GM23338 (cell line): ENCODE data around the gene ME1. TPM values are rescaled to one million over a fixed set of nuclear protein-coding genes. Genes with fewer than 3 reads are reported as not detected.
A peak's percentile ranks its signal among the peaks of the same experiment; 100 is the strongest.
"Not testable (repeated sequence)": the region's sequence is repeated elsewhere in the genome, so short reads cannot be mapped to it uniquely, and the experiment has no call there.

Experiments
- ATAC-seq: fragments of 200-7000 bp; cut with Tn5 transposase; 3 replicates; pipeline ENCODE4 v1.9.1; 2020
- DNase-seq: peaks from one replicate; pipeline ENCODE4 v3.0.0-alpha.2; 2015; ENCODE audit warnings: low spot score
- H2AFZ ChIP-seq: fragments of 200-600 bp; sonication (generic); 2 replicates; pipeline ENCODE4 v1.8.0; 2016; ENCODE audit warnings: antibody characterized with exemption, mild to moderate bottlenecking, moderate library complexity
- H3F3A ChIP-seq: fragments of 200-600 bp; sonication (generic); replicated peaks from 2 replicates; pipeline ENCODE4 v1.8.0; 2017; ENCODE audit warnings: antibody characterized with exemption, mixed run types, low read depth
- H3K27ac ChIP-seq: fragments of 200-600 bp; sonication (generic); 2 replicates; pipeline ENCODE4 v1.6.1; 2016; ENCODE audit warnings: low read depth
- H3K27me3 ChIP-seq: fragments of 200-600 bp; sonication (generic); 2 replicates; pipeline ENCODE4 v1.8.0; 2016; ENCODE audit warnings: mild to moderate bottlenecking, mixed run types, moderate library complexity; ENCODE audit not compliant: insufficient read depth
- H3K36me3 ChIP-seq: fragments of 200-600 bp; sonication (generic); 2 replicates; pipeline ENCODE4 v1.8.0; 2016; ENCODE audit warnings: mild to moderate bottlenecking; ENCODE audit not compliant: insufficient read depth
- H3K4me1 ChIP-seq: fragments of 200-600 bp; sonication (generic); 2 replicates; pipeline ENCODE4 v1.8.0; 2016; ENCODE audit warnings: mild to moderate bottlenecking, moderate library complexity; ENCODE audit not compliant: insufficient read depth
- H3K4me2 ChIP-seq: fragments of 200-600 bp; sonication (generic); 2 replicates; pipeline ENCODE4 v1.7.1; 2017; ENCODE audit warnings: mixed run types
- H3K4me3 ChIP-seq: fragments of 200-600 bp; sonication (generic); 2 replicates; pipeline ENCODE4 v1.6.1; 2016; ENCODE audit warnings: mixed run types
- H3K79me2 ChIP-seq: fragments of 200-600 bp; sonication (generic); replicated peaks from 2 replicates; pipeline ENCODE4 v1.8.0; 2017; ENCODE audit warnings: mild to moderate bottlenecking; ENCODE audit not compliant: insufficient read depth
- H3K9me2 ChIP-seq: fragments of 200-600 bp; sonication (generic); 2 replicates; pipeline ENCODE4 v1.8.0; 2017; ENCODE audit not compliant: insufficient read depth
- H4K20me1 ChIP-seq: fragments of 200-600 bp; sonication (generic); replicated peaks from 2 replicates; pipeline ENCODE4 v1.8.0; 2017; ENCODE audit warnings: mild to moderate bottlenecking; ENCODE audit not compliant: insufficient read depth
- H3K27ac Mint-ChIP-seq: 2 replicates; pipeline ENCODE4 v1.8.0; 2020; ENCODE audit warnings: inconsistent platforms, mild to moderate bottlenecking, moderate library complexity, mixed read lengths
- H3K27me3 Mint-ChIP-seq: 3 replicates; pipeline ENCODE4 v1.8.0; 2022; ENCODE audit warnings: low read depth, mild to moderate bottlenecking, moderate library complexity, mixed read lengths, inconsistent platforms; ENCODE audit not compliant: insufficient read depth, poor library complexity
- H3K36me3 Mint-ChIP-seq: 3 replicates; pipeline ENCODE4 v1.8.0; 2021; ENCODE audit warnings: low read depth, mild to moderate bottlenecking, inconsistent platforms, moderate library complexity, mixed read lengths
- H3K4me1 Mint-ChIP-seq: 3 replicates; pipeline ENCODE4 v1.8.0; 2020; ENCODE audit warnings: mild to moderate bottlenecking, inconsistent platforms, mixed read lengths
- H3K4me3 Mint-ChIP-seq: 3 replicates; pipeline ENCODE4 v1.8.0; 2021; ENCODE audit warnings: moderate library complexity, mild to moderate bottlenecking, inconsistent platforms, mixed read lengths
- H3K9me3 Mint-ChIP-seq: 3 replicates; pipeline ENCODE4 v1.8.0; 2020; ENCODE audit warnings: moderate library complexity, mild to moderate bottlenecking, inconsistent platforms, mixed read lengths
- CREB1 ChIP-seq: fragments of 250-450 bp; sonication (Bioruptor Pico); IDR thresholded peaks from 2 replicates; pipeline ENCODE4 v1.5.0; 2020; ENCODE audit warnings: low read depth, mild to moderate bottlenecking, moderate library complexity
- EZH2 ChIP-seq: fragments of 200-600 bp; sonication (generic); IDR thresholded peaks from one replicate; pipeline ENCODE4 v1.8.0; 2017; ENCODE audit warnings: antibody characterized with exemption, mild to moderate bottlenecking, low read depth; ENCODE audit not compliant: unreplicated experiment
- EZH2phosphoT487 ChIP-seq: fragments of 200-600 bp; sonication (generic); IDR thresholded peaks from one replicate; pipeline ENCODE4 v1.8.1; 2018; ENCODE audit warnings: antibody characterized with exemption; ENCODE audit not compliant: unreplicated experiment
- ZNF114 ChIP-seq: fragments of 250-450 bp; sonication (Bioruptor Pico); IDR thresholded peaks from 2 replicates; pipeline ENCODE4 v1.5.0; 2020; ENCODE audit warnings: mild to moderate bottlenecking, moderate library complexity
- ZNF331 ChIP-seq: fragments of 250-450 bp; sonication (Bioruptor Pico); IDR thresholded peaks from 2 replicates; pipeline ENCODE4 v1.5.0; 2020; ENCODE audit warnings: low read depth, mild to moderate bottlenecking, moderate library complexity
- polyA plus RNA-seq: library from polyadenylated mRNA; unstranded; fragments of >200 nt; fragmentation: Nextera tagmentation; extraction: Ambion mirVana; gene quantifications from 2 replicates; pipeline ENCODE4 v1.2.1, GENCODE V29; 2016
- total RNA-seq: library from RNA; depleted of rRNA; stranded (reverse); fragments of >200 nt; shearing (Covaris generic); gene quantifications from 2 replicates; pipeline ENCODE4 v1.2.3, GENCODE V29; 2014
- TF ChIP-seq, protein P1 (sequence below): IDR thresholded peaks from one replicate; pipeline ENCODE4 v1.6.1; 2018; ENCODE audit warnings: antibody characterized with exemption; ENCODE audit not compliant: unreplicated experiment
- TF ChIP-seq, protein P2 (sequence below): IDR thresholded peaks from 2 replicates; pipeline ENCODE4 v1.6.1; 2016; ENCODE audit warnings: antibody characterized with exemption
- TF ChIP-seq, protein P3 (sequence below), 2 experiments: fragments of 200-600 bp in 1 of 2; sonication (generic) in 1 of 2; conservative IDR thresholded peaks; 2 replicates each; pipeline versions ENCODE4 v1.5.1 to v1.6.1; 2016 to 2017; ENCODE audit warnings: antibody characterized with exemption in 2 of 2, low read depth in 2 of 2, mild to moderate bottlenecking in 2 of 2, moderate library complexity in 1 of 2
- TF ChIP-seq, protein P4 (sequence below): fragments of 250-450 bp; sonication (Bioruptor Pico); IDR thresholded peaks from 2 replicates; pipeline ENCODE4 v1.5.0; 2020; ENCODE audit warnings: mild to moderate bottlenecking, moderate library complexity

ME1 gene
- total and polyA plus RNA-seq, 2 experiments from 2014 or later = 6.4 to 8.0 TPM

DNA sequence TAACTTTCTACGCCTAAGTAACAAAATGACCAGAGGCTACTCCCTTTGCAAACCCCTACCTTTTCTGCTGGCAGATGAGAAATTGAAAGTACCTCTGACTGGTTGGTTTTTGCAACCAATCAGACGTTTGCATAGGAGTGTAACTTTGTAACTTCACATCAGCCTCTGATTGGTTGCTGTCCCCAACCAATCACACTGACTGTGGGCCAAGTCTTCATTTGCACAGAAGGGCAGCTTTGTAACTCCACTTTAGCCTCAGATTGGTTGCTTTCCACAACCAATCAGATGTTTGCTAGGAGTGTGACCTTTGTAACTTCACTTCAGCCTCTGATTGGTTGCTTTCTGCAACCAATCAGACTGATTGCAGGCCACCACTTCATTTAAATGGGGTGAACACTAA is 89.1 kb downstream of the ME1 start:
- Histone ChIP-seq H3K27me3 (no peaks in the 10 kb centered on the region), H2AFZ (no peak overlapping the region), H3K36me3 (no peaks in the 10 kb centered on the region), H3K79me2 (no peaks in the 10 kb centered on the region), H3K9me2 (no peaks in the 10 kb centered on the region; the same call in 1 of the 2 replicates), H3K4me3 (no peak overlapping the region), H3K27ac (no peak overlapping the region), H3F3A (no peaks in the 10 kb centered on the region), H3K4me1 (no peaks in the 10 kb centered on the region), H4K20me1 (no peaks in the 10 kb centered on the region), H3K4me2 (no peak overlapping the region)
- no peaks in the 10 kb centered on the region for H3K27me3 Mint-ChIP-seq
- peaks cover 13% of the 10 kb centered on the region; the same call in 2 of the 3 replicates for H3K36me3 Mint-ChIP-seq
- H3K4me1 Mint-ChIP-seq = no peaks in the 10 kb centered on the region
- no peak overlapping the region for H3K27ac Mint-ChIP-seq
- H3K4me3 Mint-ChIP-seq = no peak overlapping the region
- TF ChIP-seq, protein P1, sequence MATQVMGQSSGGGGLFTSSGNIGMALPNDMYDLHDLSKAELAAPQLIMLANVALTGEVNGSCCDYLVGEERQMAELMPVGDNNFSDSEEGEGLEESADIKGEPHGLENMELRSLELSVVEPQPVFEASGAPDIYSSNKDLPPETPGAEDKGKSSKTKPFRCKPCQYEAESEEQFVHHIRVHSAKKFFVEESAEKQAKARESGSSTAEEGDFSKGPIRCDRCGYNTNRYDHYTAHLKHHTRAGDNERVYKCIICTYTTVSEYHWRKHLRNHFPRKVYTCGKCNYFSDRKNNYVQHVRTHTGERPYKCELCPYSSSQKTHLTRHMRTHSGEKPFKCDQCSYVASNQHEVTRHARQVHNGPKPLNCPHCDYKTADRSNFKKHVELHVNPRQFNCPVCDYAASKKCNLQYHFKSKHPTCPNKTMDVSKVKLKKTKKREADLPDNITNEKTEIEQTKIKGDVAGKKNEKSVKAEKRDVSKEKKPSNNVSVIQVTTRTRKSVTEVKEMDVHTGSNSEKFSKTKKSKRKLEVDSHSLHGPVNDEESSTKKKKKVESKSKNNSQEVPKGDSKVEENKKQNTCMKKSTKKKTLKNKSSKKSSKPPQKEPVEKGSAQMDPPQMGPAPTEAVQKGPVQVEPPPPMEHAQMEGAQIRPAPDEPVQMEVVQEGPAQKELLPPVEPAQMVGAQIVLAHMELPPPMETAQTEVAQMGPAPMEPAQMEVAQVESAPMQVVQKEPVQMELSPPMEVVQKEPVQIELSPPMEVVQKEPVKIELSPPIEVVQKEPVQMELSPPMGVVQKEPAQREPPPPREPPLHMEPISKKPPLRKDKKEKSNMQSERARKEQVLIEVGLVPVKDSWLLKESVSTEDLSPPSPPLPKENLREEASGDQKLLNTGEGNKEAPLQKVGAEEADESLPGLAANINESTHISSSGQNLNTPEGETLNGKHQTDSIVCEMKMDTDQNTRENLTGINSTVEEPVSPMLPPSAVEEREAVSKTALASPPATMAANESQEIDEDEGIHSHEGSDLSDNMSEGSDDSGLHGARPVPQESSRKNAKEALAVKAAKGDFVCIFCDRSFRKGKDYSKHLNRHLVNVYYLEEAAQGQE = no peak
- TF ChIP-seq EZH2phosphoT487 = no peak
- TF ChIP-seq ZNF114 = no peak
- TF ChIP-seq CREB1 (CRISPR knock-in tag) = no peak
- TF ChIP-seq, protein P2, sequence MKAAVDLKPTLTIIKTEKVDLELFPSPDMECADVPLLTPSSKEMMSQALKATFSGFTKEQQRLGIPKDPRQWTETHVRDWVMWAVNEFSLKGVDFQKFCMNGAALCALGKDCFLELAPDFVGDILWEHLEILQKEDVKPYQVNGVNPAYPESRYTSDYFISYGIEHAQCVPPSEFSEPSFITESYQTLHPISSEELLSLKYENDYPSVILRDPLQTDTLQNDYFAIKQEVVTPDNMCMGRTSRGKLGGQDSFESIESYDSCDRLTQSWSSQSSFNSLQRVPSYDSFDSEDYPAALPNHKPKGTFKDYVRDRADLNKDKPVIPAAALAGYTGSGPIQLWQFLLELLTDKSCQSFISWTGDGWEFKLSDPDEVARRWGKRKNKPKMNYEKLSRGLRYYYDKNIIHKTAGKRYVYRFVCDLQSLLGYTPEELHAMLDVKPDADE = no peak
- TF ChIP-seq, protein P3, sequence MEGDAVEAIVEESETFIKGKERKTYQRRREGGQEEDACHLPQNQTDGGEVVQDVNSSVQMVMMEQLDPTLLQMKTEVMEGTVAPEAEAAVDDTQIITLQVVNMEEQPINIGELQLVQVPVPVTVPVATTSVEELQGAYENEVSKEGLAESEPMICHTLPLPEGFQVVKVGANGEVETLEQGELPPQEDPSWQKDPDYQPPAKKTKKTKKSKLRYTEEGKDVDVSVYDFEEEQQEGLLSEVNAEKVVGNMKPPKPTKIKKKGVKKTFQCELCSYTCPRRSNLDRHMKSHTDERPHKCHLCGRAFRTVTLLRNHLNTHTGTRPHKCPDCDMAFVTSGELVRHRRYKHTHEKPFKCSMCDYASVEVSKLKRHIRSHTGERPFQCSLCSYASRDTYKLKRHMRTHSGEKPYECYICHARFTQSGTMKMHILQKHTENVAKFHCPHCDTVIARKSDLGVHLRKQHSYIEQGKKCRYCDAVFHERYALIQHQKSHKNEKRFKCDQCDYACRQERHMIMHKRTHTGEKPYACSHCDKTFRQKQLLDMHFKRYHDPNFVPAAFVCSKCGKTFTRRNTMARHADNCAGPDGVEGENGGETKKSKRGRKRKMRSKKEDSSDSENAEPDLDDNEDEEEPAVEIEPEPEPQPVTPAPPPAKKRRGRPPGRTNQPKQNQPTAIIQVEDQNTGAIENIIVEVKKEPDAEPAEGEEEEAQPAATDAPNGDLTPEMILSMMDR (conservative IDR thresholded peaks at IDR 0.05; ENCODE audit: low read depth in 2 of 2) = no peak
- TF ChIP-seq, protein P4, sequence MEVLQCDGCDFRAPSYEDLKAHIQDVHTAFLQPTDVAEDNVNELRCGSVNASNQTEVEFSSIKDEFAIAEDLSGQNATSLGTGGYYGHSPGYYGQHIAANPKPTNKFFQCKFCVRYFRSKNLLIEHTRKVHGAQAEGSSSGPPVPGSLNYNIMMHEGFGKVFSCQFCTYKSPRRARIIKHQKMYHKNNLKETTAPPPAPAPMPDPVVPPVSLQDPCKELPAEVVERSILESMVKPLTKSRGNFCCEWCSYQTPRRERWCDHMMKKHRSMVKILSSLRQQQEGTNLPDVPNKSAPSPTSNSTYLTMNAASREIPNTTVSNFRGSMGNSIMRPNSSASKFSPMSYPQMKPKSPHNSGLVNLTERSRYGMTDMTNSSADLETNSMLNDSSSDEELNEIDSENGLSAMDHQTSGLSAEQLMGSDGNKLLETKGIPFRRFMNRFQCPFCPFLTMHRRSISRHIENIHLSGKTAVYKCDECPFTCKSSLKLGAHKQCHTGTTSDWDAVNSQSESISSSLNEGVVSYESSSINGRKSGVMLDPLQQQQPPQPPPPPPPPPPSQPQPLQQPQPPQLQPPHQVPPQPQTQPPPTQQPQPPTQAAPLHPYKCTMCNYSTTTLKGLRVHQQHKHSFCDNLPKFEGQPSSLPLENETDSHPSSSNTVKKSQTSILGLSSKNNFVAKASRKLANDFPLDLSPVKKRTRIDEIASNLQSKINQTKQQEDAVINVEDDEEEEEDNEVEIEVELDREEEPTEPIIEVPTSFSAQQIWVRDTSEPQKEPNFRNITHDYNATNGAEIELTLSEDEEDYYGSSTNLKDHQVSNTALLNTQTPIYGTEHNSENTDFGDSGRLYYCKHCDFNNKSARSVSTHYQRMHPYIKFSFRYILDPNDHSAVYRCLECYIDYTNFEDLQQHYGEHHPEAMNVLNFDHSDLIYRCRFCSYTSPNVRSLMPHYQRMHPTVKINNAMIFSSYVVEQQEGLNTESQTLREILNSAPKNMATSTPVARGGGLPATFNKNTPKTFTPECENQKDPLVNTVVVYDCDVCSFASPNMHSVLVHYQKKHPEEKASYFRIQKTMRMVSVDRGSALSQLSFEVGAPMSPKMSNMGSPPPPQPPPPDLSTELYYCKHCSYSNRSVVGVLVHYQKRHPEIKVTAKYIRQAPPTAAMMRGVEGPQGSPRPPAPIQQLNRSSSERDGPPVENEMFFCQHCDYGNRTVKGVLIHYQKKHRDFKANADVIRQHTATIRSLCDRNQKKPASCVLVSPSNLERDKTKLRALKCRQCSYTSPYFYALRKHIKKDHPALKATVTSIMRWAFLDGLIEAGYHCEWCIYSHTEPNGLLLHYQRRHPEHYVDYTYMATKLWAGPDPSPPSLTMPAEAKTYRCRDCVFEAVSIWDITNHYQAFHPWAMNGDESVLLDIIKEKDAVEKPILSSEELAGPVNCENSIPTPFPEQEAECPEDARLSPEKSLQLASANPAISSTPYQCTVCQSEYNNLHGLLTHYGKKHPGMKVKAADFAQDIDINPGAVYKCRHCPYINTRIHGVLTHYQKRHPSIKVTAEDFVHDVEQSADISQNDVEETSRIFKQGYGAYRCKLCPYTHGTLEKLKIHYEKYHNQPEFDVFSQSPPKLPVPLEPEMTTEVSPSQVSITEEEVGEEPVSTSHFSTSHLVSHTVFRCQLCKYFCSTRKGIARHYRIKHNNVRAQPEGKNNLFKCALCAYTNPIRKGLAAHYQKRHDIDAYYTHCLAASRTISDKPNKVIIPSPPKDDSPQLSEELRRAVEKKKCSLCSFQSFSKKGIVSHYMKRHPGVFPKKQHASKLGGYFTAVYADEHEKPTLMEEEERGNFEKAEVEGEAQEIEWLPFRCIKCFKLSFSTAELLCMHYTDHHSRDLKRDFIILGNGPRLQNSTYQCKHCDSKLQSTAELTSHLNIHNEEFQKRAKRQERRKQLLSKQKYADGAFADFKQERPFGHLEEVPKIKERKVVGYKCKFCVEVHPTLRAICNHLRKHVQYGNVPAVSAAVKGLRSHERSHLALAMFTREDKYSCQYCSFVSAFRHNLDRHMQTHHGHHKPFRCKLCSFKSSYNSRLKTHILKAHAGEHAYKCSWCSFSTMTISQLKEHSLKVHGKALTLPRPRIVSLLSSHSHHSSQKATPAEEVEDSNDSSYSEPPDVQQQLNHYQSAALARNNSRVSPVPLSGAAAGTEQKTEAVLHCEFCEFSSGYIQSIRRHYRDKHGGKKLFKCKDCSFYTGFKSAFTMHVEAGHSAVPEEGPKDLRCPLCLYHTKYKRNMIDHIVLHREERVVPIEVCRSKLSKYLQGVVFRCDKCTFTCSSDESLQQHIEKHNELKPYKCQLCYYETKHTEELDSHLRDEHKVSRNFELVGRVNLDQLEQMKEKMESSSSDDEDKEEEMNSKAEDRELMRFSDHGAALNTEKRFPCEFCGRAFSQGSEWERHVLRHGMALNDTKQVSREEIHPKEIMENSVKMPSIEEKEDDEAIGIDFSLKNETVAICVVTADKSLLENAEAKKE (CRISPR knock-in tag) = no peak
- no peak for TF ChIP-seq EZH2
- no peak for TF ChIP-seq ZNF331 (CRISPR knock-in tag)
- DNase-seq (no peak), ATAC-seq (no peak)
- no peaks in the 10 kb centered on the region for H3K9me3 Mint-ChIP-seq

DNA sequence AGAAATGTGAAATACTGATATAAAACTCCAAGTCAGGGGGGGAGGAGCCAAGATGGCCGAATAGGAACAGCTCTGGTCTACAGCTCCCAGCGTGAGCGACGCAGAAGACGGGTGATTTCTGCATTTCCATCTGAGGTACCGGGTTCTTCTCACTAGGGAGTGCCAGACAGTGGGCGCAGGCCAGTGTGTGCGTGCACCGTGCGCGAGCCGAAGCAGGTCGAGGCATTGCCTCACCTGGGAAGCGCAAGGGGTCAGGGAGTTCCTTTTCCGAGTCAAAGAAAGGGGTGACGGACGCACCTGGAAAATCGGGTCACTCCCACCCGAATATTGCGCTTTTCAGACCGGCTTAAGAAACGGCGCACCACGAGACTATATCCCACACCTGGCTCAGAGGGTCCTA is 96.9 kb downstream of the ME1 start:
- H2AFZ ChIP-seq, H3K27me3 Mint-ChIP-seq, H3K27me3 ChIP-seq, H3K4me1 ChIP-seq, H3K36me3 ChIP-seq, H3K9me2 ChIP-seq, H3K79me2 ChIP-seq, H3K4me2 ChIP-seq, H3K4me1 Mint-ChIP-seq, H3F3A ChIP-seq, H4K20me1 ChIP-seq, ATAC-seq, H3K9me3 Mint-ChIP-seq, H3K27ac ChIP-seq: not testable (repeated sequence)
- peak overlapping the region; percentile 19; the same call in 1 of the 3 replicates for H3K4me3 Mint-ChIP-seq
- peaks cover 12% of the 10 kb centered on the region; the same call in 2 of the 3 replicates for H3K36me3 Mint-ChIP-seq
- peak overlapping the region; percentile 6 for H3K4me3 ChIP-seq
- H3K27ac Mint-ChIP-seq = peak overlapping the region; percentile 88; the same call in 1 of the 2 replicates
- peak; percentile 6 for DNase-seq
